Body of pancreas (tissue), 4 donors: ENCODE data around the gene SLC7A6. TPM values are rescaled to one million over a fixed set of nuclear protein-coding genes. Genes with fewer than 3 reads are reported as not detected.

Experiments used
- ATAC-seq: fragments of 150-250 bp; one replicate; pipeline ENCODE4 v1.9.1; 2016
- DNase-seq, 4 donors: peaks; one replicate each; pipeline ENCODE4 v3.0.0-alpha.2; 2019
- H3K27ac ChIP-seq, 4 donors: fragments of 200-600 bp; sonication (generic); 1 replicate in 3 of 4; 2 replicates in 1 of 4; pipeline versions ENCODE4 v1.5.1 to v1.6.1; 2016 to 2019; ENCODE audit warnings: mild to moderate bottlenecking in 1 of 4, mixed read lengths in 1 of 4, moderate library complexity in 1 of 4
- H3K27me3 ChIP-seq, 2 donors: fragments of 200-600 bp; sonication (generic); one replicate each; pipeline ENCODE4 v1.6.0; 2016; ENCODE audit warnings: mild to moderate bottlenecking in 1 of 2
- H3K36me3 ChIP-seq, 2 donors: fragments of 200-600 bp; sonication (generic); replicated peaks in 1 of 2; 2 replicates each; pipeline ENCODE4 v1.5.1; 2016; ENCODE audit warnings: low read depth in 2 of 2; ENCODE audit not compliant: insufficient read depth in 1 of 2
- H3K4me1 ChIP-seq: fragments of 200-600 bp; sonication (generic); one replicate; pipeline ENCODE4 v1.6.0; 2016
- H3K4me3 ChIP-seq, 2 donors: fragments of 200-600 bp; sonication (generic); 1 replicate in 1 of 2; 2 replicates in 1 of 2; pipeline ENCODE4 v1.5.1; 2016 to 2019
- H3K9me3 ChIP-seq, 3 donors: fragments of 200-600 bp; sonication (generic); 1 replicate in 2 of 3; 2 replicates in 1 of 3; pipeline ENCODE4 v1.5.1; 2016
- CTCF ChIP-seq, 7 experiments: fragments of 450-650 bp in 4 of 7; fragments of 200-600 bp in 3 of 7; sonication (generic) in 3 of 7; IDR thresholded peaks; one replicate each; pipeline ENCODE4 v1.5.1; 2016 to 2019; ENCODE audit warnings: antibody characterized with exemption in 7 of 7
- POLR2A ChIP-seq, 3 donors: fragments of 450-650 bp; IDR thresholded peaks; one replicate each; pipeline ENCODE4 v1.6.1; 2016; ENCODE audit warnings: antibody characterized with exemption in 3 of 3, mild to moderate bottlenecking in 2 of 3
- WGBS, 2 donors: methylation state at CpG; one replicate each; pipeline ENCODE4 v1.1.5; 2017; 5-methylcytosine and 5-hydroxymethylcytosine counted together
- intact Hi-C: fragments of 100-400 bp; cut with DNase I; formaldehyde crosslinking; loops from one replicate; pipeline ENCODE4 v1.15.1; 2023
- total RNA-seq, 2 donors: library from RNA; depleted of rRNA; stranded (reverse); fragments of >200 nt; gene quantifications; one replicate each; pipeline ENCODE4 v1.1.0, GENCODE V29; 2016

SLC7A6 gene
- total RNA-seq, 2 donors from 2014 or later = 10.9 to 23.4 TPM

DNA sequence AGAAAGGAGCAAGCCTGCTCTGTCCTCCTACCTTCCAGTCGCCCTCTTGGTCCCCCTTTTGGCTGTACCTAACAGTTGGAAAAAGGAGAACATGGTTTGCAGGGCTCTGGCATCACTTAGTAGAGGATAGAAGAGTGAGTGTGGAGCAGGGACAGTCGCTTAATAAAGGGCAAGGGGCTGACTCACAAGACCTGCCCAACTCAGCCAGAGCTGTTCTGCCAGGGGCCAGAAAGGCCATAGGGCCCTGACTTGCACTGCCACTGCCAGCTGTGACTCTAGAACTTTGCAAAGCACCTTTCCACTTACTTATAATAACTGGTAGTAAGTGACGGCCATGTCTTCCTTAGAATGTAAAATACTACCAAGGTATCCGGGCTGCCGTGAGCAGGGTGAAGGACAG is 60.0 kb downstream of the SLC7A6 start:
- no peaks in the 10 kb centered on the region for H3K27me3 ChIP-seq
- TF ChIP-seq POLR2A (IDR thresholded peaks at IDR 0.05) (no peak), CTCF (IDR thresholded peaks at IDR 0.05) (no peak)
- no peak overlapping the region for H3K27ac ChIP-seq
- intact Hi-C loops = no loop called here
- no peaks in the 10 kb centered on the region for H3K4me1 ChIP-seq
- H3K4me3 ChIP-seq = no peak overlapping the region
- peaks cover 0 to 6% of the 10 kb centered on the region in 2 donors for H3K36me3 ChIP-seq
- WGBS, 2 donors = 88 to 89% methylated on average over 5 of the region's 5 CpGs
- ATAC-seq (no peak), DNase-seq (no peak)
- H3K9me3 ChIP-seq = no peaks in the 10 kb centered on the region

- 89 to 93% methylated on average over 8 of the region's 8 CpGs for WGBS, 2 donors
- TF ChIP-seq CTCF (IDR thresholded peaks at IDR 0.05) (no peak), POLR2A (IDR thresholded peaks at IDR 0.05) (no peak)
- no peaks in the 10 kb centered on the region for H3K27me3 ChIP-seq
- no peaks in the 10 kb centered on the region for H3K9me3 ChIP-seq
- no peak for DNase-seq
- H3K4me3 ChIP-seq = no peak overlapping the region
- no peaks in the 10 kb centered on the region for H3K4me1 ChIP-seq
- ATAC-seq = no peak
- peaks cover 0 to 6% of the 10 kb centered on the region in 2 donors for H3K36me3 ChIP-seq
- H3K27ac ChIP-seq = no peak overlapping the region
- intact Hi-C loops = loop anchor here (5.0 kb wide), 1 partner anchor 63 kb away; the partner anchor contains the start of gene SLC7A6
These were observed 60.5 kb downstream of the SLC7A6 start for GRCh38 chr16:68324780-68325357.

GRCh38 chr16:68328151-68328859 is 64.0 kb downstream of the SLC7A6 start:
- ATAC-seq (peak; percentile 97), DNase-seq (peak; percentile 80 to 84 (median 82))
- intact Hi-C loops = loop anchor here (5.0 kb wide), 1 partner anchor 66 kb away; the partner anchor contains the start of gene SLC7A6
- peaks cover 0 to 10% of the 10 kb centered on the region in 2 donors for H3K36me3 ChIP-seq
- TF ChIP-seq CTCF (IDR thresholded peaks at IDR 0.05) = peak; percentile 76 to 96 (median 93)
- TF ChIP-seq POLR2A (IDR thresholded peaks at IDR 0.05) = no peak
- H3K9me3 ChIP-seq = no peaks in the 10 kb centered on the region
- no peak overlapping the region for H3K27ac ChIP-seq
- H3K4me1 ChIP-seq = no peaks in the 10 kb centered on the region
- 40 to 43% methylated on average over 13 of the region's 13 CpGs for WGBS, 2 donors
- no peaks in the 10 kb centered on the region for H3K27me3 ChIP-seq
- H3K4me3 ChIP-seq = no peak overlapping the region

DNA sequence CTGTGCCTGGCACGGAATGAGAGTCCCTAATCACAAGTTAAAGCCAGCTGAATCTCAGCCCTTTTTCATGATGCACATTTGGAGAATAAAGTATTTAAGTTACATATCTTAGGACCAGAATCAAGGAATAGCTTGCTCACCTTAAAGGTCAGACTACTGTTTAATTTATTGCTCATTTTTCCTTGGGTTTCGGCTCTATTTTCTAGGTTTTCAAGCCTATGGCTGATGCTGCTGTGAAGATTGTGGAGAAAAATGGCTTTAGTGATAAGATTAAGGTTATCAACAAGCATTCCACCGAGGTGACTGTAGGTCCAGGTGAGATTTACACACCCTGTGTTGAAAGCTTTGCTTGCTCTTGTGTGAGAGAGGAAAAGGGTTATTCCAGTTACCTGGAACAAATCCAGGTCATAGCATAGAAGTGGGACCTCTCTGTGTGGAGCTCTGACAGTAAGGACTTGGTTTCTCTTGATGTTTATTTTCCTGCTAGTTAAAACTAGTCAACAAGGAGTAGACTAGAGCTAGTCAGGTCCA is 64.6 kb downstream of the SLC7A6 start:
- no peak for ATAC-seq
- no peak overlapping the region for H3K27ac ChIP-seq
- TF ChIP-seq POLR2A (IDR thresholded peaks at IDR 0.05) = no peak
- TF ChIP-seq CTCF (IDR thresholded peaks at IDR 0.05) = no peak
- H3K36me3 ChIP-seq = peaks cover 0 to 10% of the 10 kb centered on the region in 2 donors
- DNase-seq = no peak
- no peaks in the 10 kb centered on the region for H3K4me1 ChIP-seq
- no peaks in the 10 kb centered on the region for H3K27me3 ChIP-seq
- intact Hi-C loops = loop anchor here (5.0 kb wide), 1 partner anchor 67 kb away; the partner anchor contains the start of gene SLC7A6
- H3K4me3 ChIP-seq = no peak overlapping the region
- 35% methylated on average over 3 of the region's 3 CpGs for WGBS, 2 donors
- H3K9me3 ChIP-seq = no peaks in the 10 kb centered on the region
